GM19193 (cell line): ENCODE measurements around the gene MRPL46.

Source experiments
- POLR2A ChIP-seq: IDR thresholded peaks from 4 replicates; pipeline ENCODE4 v1.6.1; 2011; ENCODE audit not compliant: insufficient read depth, insufficient read length; ENCODE audit errors: extremely low read depth

MRPL46 gene

GRCh38 chr15:88431441-88431840, 35.7 kb downstream of the MRPL46 start:
- TF ChIP-seq POLR2A: no peak

- TF ChIP-seq POLR2A: no peak
Measured at GRCh38 chr15:88430051-88430450, 37.1 kb downstream of the MRPL46 start.

- no peak for TF ChIP-seq POLR2A
Measured at GRCh38 chr15:88428805-88429605, 38.2 kb downstream of the MRPL46 start.

GRCh38 chr15:88428053-88428452, 39.1 kb downstream of the MRPL46 start:
- TF ChIP-seq POLR2A: no peak

- TF ChIP-seq POLR2A: no peak
Measured at GRCh38 chr15:88426304-88426703, 40.9 kb downstream of the MRPL46 start.

GRCh38 chr15:88423331-88423730, 43.9 kb downstream of the MRPL46 start:
- TF ChIP-seq POLR2A: no peak

GRCh38 chr15:88419830-88420229, 47.4 kb downstream of the MRPL46 start:
- TF ChIP-seq POLR2A: no peak
